WTC11 (cell line): ENCODE results near the gene CILP2. TPM values are rescaled to one million over a fixed set of nuclear protein-coding genes. Genes with fewer than 3 reads are reported as not detected.

Experiments used
- ATAC-seq: fragments of 200-7000 bp; cut with Tn5 transposase; 2 replicates; pipeline ENCODE4 v1.10.0; 2021; ENCODE audit warnings: mild to moderate bottlenecking, moderate library complexity
- CTCF ChIA-PET: fragments of 300-600 bp; sonication (Branson Sonifier 250); formaldehyde crosslinking; loops from one replicate; lab custom pipeline; 2021; ENCODE audit warnings: antibody characterized with exemption; lab: Charles Lee
- POLR2A ChIA-PET: fragments of 350-600 bp; sonication (Branson Sonifier 250); formaldehyde crosslinking; loops from one replicate; lab custom pipeline; 2021; ENCODE audit warnings: antibody characterized with exemption; lab: Charles Lee
- DNase-seq: peaks from one replicate; pipeline ENCODE4 v3.0.0; 2021; ENCODE audit warnings: low spot score
- H3K27ac Mint-ChIP-seq: 2 replicates; pipeline ENCODE4 v1.8.0; 2021; ENCODE audit warnings: mixed read lengths
- H3K27me3 Mint-ChIP-seq: 2 replicates; pipeline ENCODE4 v1.8.0; 2021; ENCODE audit warnings: low read depth, mild to moderate bottlenecking, moderate library complexity, mixed read lengths
- H3K36me3 Mint-ChIP-seq: 2 replicates; pipeline ENCODE4 v1.8.0; 2021; ENCODE audit warnings: mixed read lengths
- H3K4me1 Mint-ChIP-seq: 2 replicates; pipeline ENCODE4 v1.8.0; 2022; ENCODE audit warnings: mixed read lengths
- H3K4me3 Mint-ChIP-seq: 2 replicates; pipeline ENCODE4 v1.8.0; 2021; ENCODE audit warnings: mild to moderate bottlenecking, moderate library complexity, mixed read lengths
- H3K9me3 Mint-ChIP-seq: 2 replicates; pipeline ENCODE4 v1.8.0; 2021; ENCODE audit warnings: mixed read lengths
- ELF4 ChIP-seq: sonication (generic); formaldehyde crosslinking; IDR thresholded peaks from 2 replicates; pipeline ENCODE4 v1.8.1; 2022; ENCODE audit warnings: low read depth, mild to moderate bottlenecking, moderate library complexity, missing genetic modification reagents
- FOXK1 ChIP-seq: sonication (generic); formaldehyde crosslinking; IDR thresholded peaks from 2 replicates; pipeline ENCODE4 v1.8.0; 2022; ENCODE audit warnings: mild to moderate bottlenecking, moderate library complexity, missing genetic modification reagents
- IRF2 ChIP-seq: sonication (generic); formaldehyde crosslinking; IDR thresholded peaks from 2 replicates; pipeline ENCODE4 v1.8.0; 2022; ENCODE audit warnings: low read depth, missing genetic modification reagents, borderline replicate concordance
- NFYB ChIP-seq: sonication (generic); formaldehyde crosslinking; conservative IDR thresholded peaks from 2 replicates; pipeline ENCODE4 v1.8.0; 2022; ENCODE audit warnings: low read depth, missing genetic modification reagents
- NR3C1 ChIP-seq: sonication (generic); formaldehyde crosslinking; conservative IDR thresholded peaks from 2 replicates; pipeline ENCODE4 v1.8.1; 2023; ENCODE audit warnings: low read depth, mild to moderate bottlenecking, missing genetic modification reagents
- OVOL2 ChIP-seq: fragments of 250-450 bp; sonication (Bioruptor Pico); IDR thresholded peaks from 2 replicates; pipeline ENCODE4 v1.9.0; 2021; ENCODE audit warnings: mild to moderate bottlenecking, borderline replicate concordance
- TCF7 ChIP-seq: sonication (generic); formaldehyde crosslinking; IDR thresholded peaks from 2 replicates; pipeline ENCODE4 v1.8.0; 2022; ENCODE audit warnings: mild to moderate bottlenecking, low read depth, missing genetic modification reagents, moderate library complexity
- ZNF219 ChIP-seq: sonication (generic); formaldehyde crosslinking; IDR thresholded peaks from 2 replicates; pipeline ENCODE4 v1.8.0; 2023; ENCODE audit warnings: missing genetic modification reagents, mild to moderate bottlenecking, borderline replicate concordance
- ZNF396 ChIP-seq: fragments of 250-450 bp; sonication (Bioruptor Pico); IDR thresholded peaks from 2 replicates; pipeline ENCODE4 v1.8.0; 2021; ENCODE audit warnings: mild to moderate bottlenecking, moderate library complexity, borderline replicate concordance
- ZNF423 ChIP-seq: fragments of 250-450 bp; sonication (Bioruptor Pico); IDR thresholded peaks from 2 replicates; pipeline ENCODE4 v2.1.2; 2022; ENCODE audit warnings: mild to moderate bottlenecking, moderate library complexity
- total RNA-seq: library from RNA; stranded (reverse); gene quantifications from 3 replicates; pipeline ENCODE4 v1.2.3, GENCODE V29; 2021
- TF ChIP-seq, protein P1 (sequence below): sonication (generic); formaldehyde crosslinking; IDR thresholded peaks from 2 replicates; pipeline ENCODE4 v1.8.0; 2022; ENCODE audit warnings: missing genetic modification reagents
- TF ChIP-seq, protein P2 (sequence below): fragments of 200-600 bp; IDR thresholded peaks from 2 replicates; pipeline ENCODE4 v1.8.0; 2022; ENCODE audit warnings: antibody characterized with exemption
- TF ChIP-seq, protein P3 (sequence below): sonication (generic); formaldehyde crosslinking; IDR thresholded peaks from 2 replicates; pipeline ENCODE4 v1.8.1; 2023; ENCODE audit warnings: mild to moderate bottlenecking, missing genetic modification reagents
- TF ChIP-seq, protein P4 (sequence below): sonication (generic); formaldehyde crosslinking; conservative IDR thresholded peaks from 2 replicates; pipeline ENCODE4 v1.8.1; 2023; ENCODE audit warnings: mild to moderate bottlenecking, low read depth, missing genetic modification reagents, moderate library complexity
- TF ChIP-seq, protein P5 (sequence below): sonication (generic); formaldehyde crosslinking; IDR thresholded peaks from 2 replicates; pipeline ENCODE4 v1.8.0; 2023; ENCODE audit warnings: missing genetic modification reagents
- TF ChIP-seq, protein P6 (sequence below): sonication (generic); formaldehyde crosslinking; IDR thresholded peaks from 2 replicates; pipeline ENCODE4 v1.8.1; 2022; ENCODE audit warnings: missing genetic modification reagents, borderline replicate concordance

CILP2 gene
- total RNA-seq, 1 experiment from 2014 or later = 7.9 TPM

DNA sequence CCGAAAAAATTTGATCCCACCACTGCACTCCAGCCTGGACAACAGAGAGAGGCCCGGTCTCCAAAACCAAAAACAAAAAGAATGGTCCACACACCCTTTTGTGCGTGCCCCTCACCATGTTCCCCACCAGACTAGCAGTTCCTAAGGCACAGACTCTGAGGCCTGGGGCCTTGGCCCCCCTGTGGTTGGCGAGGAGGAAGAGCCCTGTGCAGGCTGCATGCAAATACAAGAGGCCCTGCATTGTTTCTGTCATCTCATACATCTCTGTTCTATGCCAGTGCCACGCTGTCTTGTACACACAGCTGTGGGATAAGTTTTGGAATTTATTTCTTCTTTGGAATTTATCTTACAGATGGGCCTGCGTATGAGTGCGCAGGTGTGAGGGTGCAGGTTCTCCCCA, 14.0 kb upstream of the CILP2 start:
- H3K36me3 Mint-ChIP-seq = peaks cover 26% of the 10 kb centered on the region
- no peaks in the 10 kb centered on the region for H3K4me1 Mint-ChIP-seq
- H3K27ac Mint-ChIP-seq = no peak overlapping the region
- POLR2A ChIA-PET = no interaction called here
- ATAC-seq = no peak
- H3K9me3 Mint-ChIP-seq = no peaks in the 10 kb centered on the region
- CTCF ChIA-PET = interaction anchor here (1.0 kb wide), 1 partner anchor 8 kb away, joined by 4 read pairs; no protein-coding TSS in a partner anchor
- DNase-seq = no peak
- no peaks in the 10 kb centered on the region for H3K27me3 Mint-ChIP-seq
- H3K4me3 Mint-ChIP-seq = no peak overlapping the region
- TF ChIP-seq ZNF219 (CRISPR knock-in tag) (no peak), FOXK1 (CRISPR knock-in tag) (no peak), ZNF423 (no peak), NR3C1 (CRISPR knock-in tag) (no peak), OVOL2 (CRISPR knock-in tag) (no peak), TCF7 (CRISPR knock-in tag) (no peak), ELF4 (CRISPR knock-in tag) (no peak), IRF2 (CRISPR knock-in tag) (no peak), NFYB (CRISPR knock-in tag) (no peak), ZNF396 (CRISPR knock-in tag) (no peak)
- TF ChIP-seq, protein P1, sequence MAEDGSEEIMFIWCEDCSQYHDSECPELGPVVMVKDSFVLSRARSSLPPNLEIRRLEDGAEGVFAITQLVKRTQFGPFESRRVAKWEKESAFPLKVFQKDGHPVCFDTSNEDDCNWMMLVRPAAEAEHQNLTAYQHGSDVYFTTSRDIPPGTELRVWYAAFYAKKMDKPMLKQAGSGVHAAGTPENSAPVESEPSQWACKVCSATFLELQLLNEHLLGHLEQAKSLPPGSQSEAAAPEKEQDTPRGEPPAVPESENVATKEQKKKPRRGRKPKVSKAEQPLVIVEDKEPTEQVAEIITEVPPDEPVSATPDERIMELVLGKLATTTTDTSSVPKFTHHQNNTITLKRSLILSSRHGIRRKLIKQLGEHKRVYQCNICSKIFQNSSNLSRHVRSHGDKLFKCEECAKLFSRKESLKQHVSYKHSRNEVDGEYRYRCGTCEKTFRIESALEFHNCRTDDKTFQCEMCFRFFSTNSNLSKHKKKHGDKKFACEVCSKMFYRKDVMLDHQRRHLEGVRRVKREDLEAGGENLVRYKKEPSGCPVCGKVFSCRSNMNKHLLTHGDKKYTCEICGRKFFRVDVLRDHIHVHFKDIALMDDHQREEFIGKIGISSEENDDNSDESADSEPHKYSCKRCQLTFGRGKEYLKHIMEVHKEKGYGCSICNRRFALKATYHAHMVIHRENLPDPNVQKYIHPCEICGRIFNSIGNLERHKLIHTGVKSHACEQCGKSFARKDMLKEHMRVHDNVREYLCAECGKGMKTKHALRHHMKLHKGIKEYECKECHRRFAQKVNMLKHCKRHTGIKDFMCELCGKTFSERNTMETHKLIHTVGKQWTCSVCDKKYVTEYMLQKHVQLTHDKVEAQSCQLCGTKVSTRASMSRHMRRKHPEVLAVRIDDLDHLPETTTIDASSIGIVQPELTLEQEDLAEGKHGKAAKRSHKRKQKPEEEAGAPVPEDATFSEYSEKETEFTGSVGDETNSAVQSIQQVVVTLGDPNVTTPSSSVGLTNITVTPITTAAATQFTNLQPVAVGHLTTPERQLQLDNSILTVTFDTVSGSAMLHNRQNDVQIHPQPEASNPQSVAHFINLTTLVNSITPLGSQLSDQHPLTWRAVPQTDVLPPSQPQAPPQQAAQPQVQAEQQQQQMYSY (CRISPR knock-in tag) = no peak
- TF ChIP-seq, protein P2, sequence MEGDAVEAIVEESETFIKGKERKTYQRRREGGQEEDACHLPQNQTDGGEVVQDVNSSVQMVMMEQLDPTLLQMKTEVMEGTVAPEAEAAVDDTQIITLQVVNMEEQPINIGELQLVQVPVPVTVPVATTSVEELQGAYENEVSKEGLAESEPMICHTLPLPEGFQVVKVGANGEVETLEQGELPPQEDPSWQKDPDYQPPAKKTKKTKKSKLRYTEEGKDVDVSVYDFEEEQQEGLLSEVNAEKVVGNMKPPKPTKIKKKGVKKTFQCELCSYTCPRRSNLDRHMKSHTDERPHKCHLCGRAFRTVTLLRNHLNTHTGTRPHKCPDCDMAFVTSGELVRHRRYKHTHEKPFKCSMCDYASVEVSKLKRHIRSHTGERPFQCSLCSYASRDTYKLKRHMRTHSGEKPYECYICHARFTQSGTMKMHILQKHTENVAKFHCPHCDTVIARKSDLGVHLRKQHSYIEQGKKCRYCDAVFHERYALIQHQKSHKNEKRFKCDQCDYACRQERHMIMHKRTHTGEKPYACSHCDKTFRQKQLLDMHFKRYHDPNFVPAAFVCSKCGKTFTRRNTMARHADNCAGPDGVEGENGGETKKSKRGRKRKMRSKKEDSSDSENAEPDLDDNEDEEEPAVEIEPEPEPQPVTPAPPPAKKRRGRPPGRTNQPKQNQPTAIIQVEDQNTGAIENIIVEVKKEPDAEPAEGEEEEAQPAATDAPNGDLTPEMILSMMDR = no peak
- TF ChIP-seq, protein P3, sequence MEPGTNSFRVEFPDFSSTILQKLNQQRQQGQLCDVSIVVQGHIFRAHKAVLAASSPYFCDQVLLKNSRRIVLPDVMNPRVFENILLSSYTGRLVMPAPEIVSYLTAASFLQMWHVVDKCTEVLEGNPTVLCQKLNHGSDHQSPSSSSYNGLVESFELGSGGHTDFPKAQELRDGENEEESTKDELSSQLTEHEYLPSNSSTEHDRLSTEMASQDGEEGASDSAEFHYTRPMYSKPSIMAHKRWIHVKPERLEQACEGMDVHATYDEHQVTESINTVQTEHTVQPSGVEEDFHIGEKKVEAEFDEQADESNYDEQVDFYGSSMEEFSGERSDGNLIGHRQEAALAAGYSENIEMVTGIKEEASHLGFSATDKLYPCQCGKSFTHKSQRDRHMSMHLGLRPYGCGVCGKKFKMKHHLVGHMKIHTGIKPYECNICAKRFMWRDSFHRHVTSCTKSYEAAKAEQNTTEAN (CRISPR knock-in tag) = no peak
- TF ChIP-seq, protein P4, sequence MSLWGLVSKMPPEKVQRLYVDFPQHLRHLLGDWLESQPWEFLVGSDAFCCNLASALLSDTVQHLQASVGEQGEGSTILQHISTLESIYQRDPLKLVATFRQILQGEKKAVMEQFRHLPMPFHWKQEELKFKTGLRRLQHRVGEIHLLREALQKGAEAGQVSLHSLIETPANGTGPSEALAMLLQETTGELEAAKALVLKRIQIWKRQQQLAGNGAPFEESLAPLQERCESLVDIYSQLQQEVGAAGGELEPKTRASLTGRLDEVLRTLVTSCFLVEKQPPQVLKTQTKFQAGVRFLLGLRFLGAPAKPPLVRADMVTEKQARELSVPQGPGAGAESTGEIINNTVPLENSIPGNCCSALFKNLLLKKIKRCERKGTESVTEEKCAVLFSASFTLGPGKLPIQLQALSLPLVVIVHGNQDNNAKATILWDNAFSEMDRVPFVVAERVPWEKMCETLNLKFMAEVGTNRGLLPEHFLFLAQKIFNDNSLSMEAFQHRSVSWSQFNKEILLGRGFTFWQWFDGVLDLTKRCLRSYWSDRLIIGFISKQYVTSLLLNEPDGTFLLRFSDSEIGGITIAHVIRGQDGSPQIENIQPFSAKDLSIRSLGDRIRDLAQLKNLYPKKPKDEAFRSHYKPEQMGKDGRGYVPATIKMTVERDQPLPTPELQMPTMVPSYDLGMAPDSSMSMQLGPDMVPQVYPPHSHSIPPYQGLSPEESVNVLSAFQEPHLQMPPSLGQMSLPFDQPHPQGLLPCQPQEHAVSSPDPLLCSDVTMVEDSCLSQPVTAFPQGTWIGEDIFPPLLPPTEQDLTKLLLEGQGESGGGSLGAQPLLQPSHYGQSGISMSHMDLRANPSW = no peak
- TF ChIP-seq, protein P5, sequence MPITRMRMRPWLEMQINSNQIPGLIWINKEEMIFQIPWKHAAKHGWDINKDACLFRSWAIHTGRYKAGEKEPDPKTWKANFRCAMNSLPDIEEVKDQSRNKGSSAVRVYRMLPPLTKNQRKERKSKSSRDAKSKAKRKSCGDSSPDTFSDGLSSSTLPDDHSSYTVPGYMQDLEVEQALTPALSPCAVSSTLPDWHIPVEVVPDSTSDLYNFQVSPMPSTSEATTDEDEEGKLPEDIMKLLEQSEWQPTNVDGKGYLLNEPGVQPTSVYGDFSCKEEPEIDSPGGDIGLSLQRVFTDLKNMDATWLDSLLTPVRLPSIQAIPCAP = no peak
- TF ChIP-seq, protein P6, sequence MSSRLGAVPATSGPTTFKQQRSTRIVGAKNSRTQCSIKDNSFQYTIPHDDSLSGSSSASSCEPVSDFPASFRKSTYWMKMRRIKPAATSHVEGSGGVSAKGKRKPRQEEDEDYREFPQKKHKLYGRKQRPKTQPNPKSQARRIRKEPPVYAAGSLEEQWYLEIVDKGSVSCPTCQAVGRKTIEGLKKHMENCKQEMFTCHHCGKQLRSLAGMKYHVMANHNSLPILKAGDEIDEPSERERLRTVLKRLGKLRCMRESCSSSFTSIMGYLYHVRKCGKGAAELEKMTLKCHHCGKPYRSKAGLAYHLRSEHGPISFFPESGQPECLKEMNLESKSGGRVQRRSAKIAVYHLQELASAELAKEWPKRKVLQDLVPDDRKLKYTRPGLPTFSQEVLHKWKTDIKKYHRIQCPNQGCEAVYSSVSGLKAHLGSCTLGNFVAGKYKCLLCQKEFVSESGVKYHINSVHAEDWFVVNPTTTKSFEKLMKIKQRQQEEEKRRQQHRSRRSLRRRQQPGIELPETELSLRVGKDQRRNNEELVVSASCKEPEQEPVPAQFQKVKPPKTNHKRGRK (CRISPR knock-in tag) = no peak
